Natural killer cell (primary cell): ENCODE data around the gene SMG6. TPM values are rescaled to one million over a fixed set of nuclear protein-coding genes. Genes with fewer than 3 reads are reported as not detected.

Experiments
- ATAC-seq, 3 donors: fragments of 150-1000 bp in 2 of 3; fragments of 200-7000 bp in 1 of 3; cut with Tn5 transposase; 1 replicate in 1 of 3; 2 replicates in 2 of 3; pipeline ENCODE4 v1.10.0; 2021; ENCODE audit warnings: mild to moderate bottlenecking in 2 of 3, moderate library complexity in 2 of 3
- DNase-seq, 2 donors: peaks; one replicate each; pipeline versions ENCODE4 v3.0.0 to v3.0.0-alpha.2; 2013 to 2021; ENCODE audit warnings: mixed read lengths in 1 of 2
- H3K27ac ChIP-seq: one replicate; pipeline ENCODE4 v1.5.1; 2013; ENCODE audit warnings: mild to moderate bottlenecking, low read length
- H3K27me3 ChIP-seq: one replicate; pipeline ENCODE4 v1.6.1; 2013; ENCODE audit warnings: low read length; ENCODE audit not compliant: control insufficient read depth, insufficient read depth
- H3K36me3 ChIP-seq: one replicate; pipeline ENCODE4 v1.6.1; 2013; ENCODE audit warnings: low read length; ENCODE audit not compliant: control insufficient read depth, insufficient read depth
- H3K4me1 ChIP-seq: one replicate; pipeline ENCODE4 v1.6.1; 2013; ENCODE audit warnings: low read length; ENCODE audit not compliant: control insufficient read depth, insufficient read depth
- H3K4me3 ChIP-seq: one replicate; pipeline ENCODE4 v1.5.1; 2013; ENCODE audit warnings: low read length
- H3K9me3 ChIP-seq: one replicate; pipeline ENCODE4 v1.6.1; 2013; ENCODE audit warnings: low read length; ENCODE audit not compliant: control insufficient read depth, insufficient read depth
- H3K27ac Mint-ChIP-seq, 2 donors: one replicate each; pipeline ENCODE4 v1.8.0; 2022; ENCODE audit warnings: mild to moderate bottlenecking in 2 of 2, mixed read lengths in 2 of 2, moderate library complexity in 1 of 2
- H3K27me3 Mint-ChIP-seq, 2 donors: one replicate each; pipeline ENCODE4 v1.8.0; 2022; ENCODE audit warnings: low read depth in 2 of 2, mixed read lengths in 2 of 2
- H3K36me3 Mint-ChIP-seq: one replicate; pipeline ENCODE4 v1.8.0; 2022; ENCODE audit warnings: mixed read lengths
- H3K4me1 Mint-ChIP-seq, 2 donors: one replicate each; pipeline ENCODE4 v1.8.0; 2022; ENCODE audit warnings: mixed read lengths in 2 of 2
- H3K4me3 Mint-ChIP-seq: one replicate; pipeline ENCODE4 v1.8.0; 2022; ENCODE audit warnings: mild to moderate bottlenecking, moderate library complexity, mixed read lengths
- H3K9me3 Mint-ChIP-seq, 2 donors: one replicate each; pipeline ENCODE4 v1.8.0; 2022; ENCODE audit warnings: mixed read lengths in 2 of 2
- CTCF ChIP-seq: fragments of 200-600 bp; IDR thresholded peaks from one replicate; pipeline ENCODE4 v1.8.0; 2022; ENCODE audit warnings: antibody characterized with exemption
- WGBS: methylation state at CpG from one replicate; pipeline ENCODE4 v1.1.7; 2013; ENCODE audit warnings: missing lambda C conversion rate; ENCODE audit not compliant: insufficient coverage; 5-methylcytosine and 5-hydroxymethylcytosine counted together
- intact Hi-C: fragments of 100-400 bp; cut with micrococcal nuclease; formaldehyde crosslinking; loops from one replicate; pipeline ENCODE4 v1.14.2; 2022
- total RNA-seq, 4 donors: library from RNA; stranded (reverse); fragments of 120-200 nt in 1 of 4; gene quantifications; one replicate each; pipeline versions ENCODE4 v1.2.3 to v1.2.4, GENCODE V29; 2013 to 2022

SMG6 gene
- total RNA-seq, 3 donors from 2014 or later (not counting 1 experiment from before 2014, with no cell fraction given) = 41.6 to 49.4 (median 48.2) TPM

GRCh38 chr17:2065949-2066400 lies 237.6 kb downstream of the SMG6 start:
- H3K4me1 Mint-ChIP-seq = peaks cover 8 to 34% of the 10 kb centered on the region in 2 donors
- H3K9me3 ChIP-seq = no peaks in the 10 kb centered on the region
- peaks cover 43% of the 10 kb centered on the region for H3K4me1 ChIP-seq
- H3K4me3 Mint-ChIP-seq = no peak overlapping the region
- peak overlapping the region in 1 of 2 donors; percentile 85 for H3K27ac Mint-ChIP-seq
- H3K36me3 Mint-ChIP-seq = no peaks in the 10 kb centered on the region
- H3K36me3 ChIP-seq = peaks cover 32% of the 10 kb centered on the region
- 96% methylated on average over 8 of the region's 10 CpGs for WGBS
- ATAC-seq (no peak), DNase-seq (no peak)
- H3K27me3 Mint-ChIP-seq = no peaks in the 10 kb centered on the region
- H3K4me3 ChIP-seq = no peak overlapping the region
- no peak for TF ChIP-seq CTCF
- H3K27ac ChIP-seq = no peak overlapping the region
- H3K27me3 ChIP-seq = no peaks in the 10 kb centered on the region
- intact Hi-C loops = no loop called here
- no peaks in the 10 kb centered on the region for H3K9me3 Mint-ChIP-seq

- H3K4me1 Mint-ChIP-seq = peaks cover 11 to 41% of the 10 kb centered on the region in 2 donors
- Histone ChIP-seq H3K4me3 (no peak overlapping the region), H3K27ac (peak overlapping the region; percentile 17), H3K36me3 (peaks cover 31% of the 10 kb centered on the region), H3K9me3 (no peaks in the 10 kb centered on the region), H3K27me3 (no peaks in the 10 kb centered on the region), H3K4me1 (peaks cover 35% of the 10 kb centered on the region)
- no peaks in the 10 kb centered on the region for H3K9me3 Mint-ChIP-seq
- H3K27me3 Mint-ChIP-seq = no peaks in the 10 kb centered on the region
- peak overlapping the region; percentile 78 to 85 for H3K27ac Mint-ChIP-seq
- 85% methylated on average over 24 of the region's 24 CpGs for WGBS
- no peak overlapping the region for H3K4me3 Mint-ChIP-seq
- H3K36me3 Mint-ChIP-seq = no peaks in the 10 kb centered on the region
- peak; percentile 67 to 76 (median 71) for ATAC-seq
- DNase-seq = peak in 1 of 2 donors; percentile 60
- peak; percentile 18 for TF ChIP-seq CTCF
- intact Hi-C loops = no loop called here
These were observed 238.4 kb downstream of the SMG6 start for GRCh38 chr17:2064980-2065785.

GRCh38 chr17:2064520-2064971 lies 239.0 kb downstream of the SMG6 start:
- Histone ChIP-seq H3K4me1 (peaks cover 35% of the 10 kb centered on the region), H3K27ac (peak overlapping the region; percentile 17), H3K36me3 (peaks cover 31% of the 10 kb centered on the region), H3K4me3 (no peak overlapping the region), H3K27me3 (no peaks in the 10 kb centered on the region), H3K9me3 (no peaks in the 10 kb centered on the region)
- peak overlapping the region; percentile 78 to 85 for H3K27ac Mint-ChIP-seq
- peaks cover 15 to 46% of the 10 kb centered on the region in 2 donors for H3K4me1 Mint-ChIP-seq
- H3K27me3 Mint-ChIP-seq = no peaks in the 10 kb centered on the region
- H3K36me3 Mint-ChIP-seq = no peaks in the 10 kb centered on the region
- 68% methylated on average over 6 of the region's 6 CpGs for WGBS
- H3K9me3 Mint-ChIP-seq = no peaks in the 10 kb centered on the region
- no peak for TF ChIP-seq CTCF
- H3K4me3 Mint-ChIP-seq = no peak overlapping the region
- intact Hi-C loops = no loop called here
- ATAC-seq = peak; percentile 25 to 46 (median 31)
- no peak for DNase-seq
